TTC549 (cell line): Measurements from ENCODE around the gene CBFA2T3.
"Not testable (repeated sequence)": the region's sequence is repeated elsewhere in the genome, so short reads cannot be mapped to it uniquely, and the experiment has no call there.

Source experiments
- FAIRE-seq: peaks from 2 replicates; lab custom pipeline; 2012; peaks lifted over from hg19 to GRCh38; lab: Jason Lieb, UNC

CBFA2T3 gene

DNA sequence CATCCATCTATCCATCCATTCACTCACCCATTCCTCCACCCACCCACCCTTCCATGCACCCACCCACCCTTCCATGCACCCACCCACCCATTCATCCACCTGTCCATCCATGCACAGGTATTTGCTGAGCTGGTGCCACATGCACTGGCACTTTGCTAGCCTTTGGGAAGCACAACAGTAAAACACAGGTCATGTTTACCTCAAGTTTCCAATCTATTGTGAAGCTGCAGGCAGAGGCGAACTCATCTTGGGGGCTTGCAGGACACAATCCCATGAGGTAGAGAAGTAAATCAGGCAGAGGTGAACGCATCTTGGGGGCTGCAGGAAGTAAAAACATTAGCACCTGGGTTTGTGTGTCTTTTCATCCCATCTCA lies 35.6 kb upstream of the CBFA2T3 start:
- no peak for FAIRE-seq

GRCh38 chr16:89011909-89012621 lies 35.1 kb upstream of the CBFA2T3 start:
- FAIRE-seq = no peak

DNA sequence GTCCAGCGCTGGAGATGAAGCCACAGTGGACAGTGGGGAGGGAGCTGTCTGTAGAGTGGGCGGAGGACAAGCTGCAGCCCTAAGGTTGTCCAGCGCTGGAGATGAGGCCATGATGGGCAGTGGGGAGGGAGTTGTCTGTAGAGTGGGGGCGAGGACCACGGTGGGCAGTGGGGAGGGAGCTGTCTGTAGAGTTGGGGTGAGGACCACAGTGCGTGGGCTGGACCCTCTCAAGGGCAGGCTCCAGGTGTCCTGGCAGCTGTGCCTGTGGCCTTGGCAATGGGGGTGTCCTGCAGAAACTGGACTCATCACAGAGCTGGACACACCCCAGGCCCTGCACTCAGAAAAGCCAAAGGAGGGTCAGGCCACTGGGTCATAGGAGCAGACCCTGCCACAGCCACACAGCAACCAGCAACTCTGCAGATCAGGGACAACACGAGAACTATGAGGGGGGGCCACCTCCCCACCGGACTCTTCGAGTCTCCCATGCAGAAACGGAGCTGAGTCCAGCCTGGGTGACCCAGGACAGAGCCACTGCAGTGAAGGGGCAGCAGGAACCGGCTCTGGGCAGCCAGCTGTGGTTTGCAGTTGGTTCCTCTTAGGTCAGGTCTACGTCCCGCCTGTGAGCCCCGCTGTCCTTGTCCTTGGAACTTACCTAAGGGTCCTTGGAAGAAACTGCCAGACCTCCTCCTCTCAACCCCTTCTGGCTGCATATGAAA lies 33.4 kb upstream of the CBFA2T3 start:
- FAIRE-seq = no peak

DNA sequence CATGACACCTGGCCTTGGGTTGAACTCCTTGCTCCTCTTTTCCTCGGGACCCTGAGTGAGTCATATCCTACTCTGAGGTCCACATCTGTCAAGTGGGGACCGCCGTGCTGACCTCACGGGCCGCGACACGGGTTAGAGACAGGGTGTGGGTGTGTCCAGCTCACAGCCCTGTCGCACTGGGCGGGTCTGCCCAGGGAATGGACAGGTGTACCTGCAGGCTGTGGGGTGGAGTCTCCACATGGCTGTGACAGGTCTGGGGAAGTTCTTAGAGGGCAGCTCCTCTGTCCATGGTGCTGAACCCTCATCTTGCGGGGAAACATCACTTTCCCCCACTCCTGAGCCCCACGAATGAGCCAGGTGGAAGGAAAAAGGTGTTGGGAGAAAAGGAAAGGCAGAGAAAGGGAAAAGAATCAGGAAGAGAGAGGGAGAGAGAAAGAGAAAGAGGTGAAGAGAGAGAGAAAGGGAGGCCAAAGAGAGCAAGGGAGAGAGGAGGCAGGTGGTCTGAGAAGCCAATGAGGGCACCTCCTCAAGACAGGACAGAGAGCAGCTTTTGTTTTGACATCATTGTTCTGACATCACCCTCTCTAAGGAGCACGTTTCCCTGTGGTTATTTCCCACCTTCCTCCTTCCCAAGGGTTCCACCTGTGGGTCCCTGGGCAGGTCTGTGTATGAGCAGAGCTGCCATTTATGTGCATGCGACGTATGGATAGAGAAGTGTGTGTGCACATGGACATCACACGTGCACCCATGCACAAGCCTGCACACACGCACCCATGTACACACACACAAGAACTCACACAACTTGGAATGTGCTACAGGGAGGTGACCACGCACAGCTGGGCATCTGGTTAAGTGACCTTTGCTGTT lies 32.6 kb upstream of the CBFA2T3 start:
- no peak for FAIRE-seq

GRCh38 chr16:89008796-89009195 lies 31.8 kb upstream of the CBFA2T3 start:
- not testable (repeated sequence) for FAIRE-seq

- no peak for FAIRE-seq
Observed at GRCh38 chr16:89007371-89008249, 30.6 kb upstream of the CBFA2T3 start.

DNA sequence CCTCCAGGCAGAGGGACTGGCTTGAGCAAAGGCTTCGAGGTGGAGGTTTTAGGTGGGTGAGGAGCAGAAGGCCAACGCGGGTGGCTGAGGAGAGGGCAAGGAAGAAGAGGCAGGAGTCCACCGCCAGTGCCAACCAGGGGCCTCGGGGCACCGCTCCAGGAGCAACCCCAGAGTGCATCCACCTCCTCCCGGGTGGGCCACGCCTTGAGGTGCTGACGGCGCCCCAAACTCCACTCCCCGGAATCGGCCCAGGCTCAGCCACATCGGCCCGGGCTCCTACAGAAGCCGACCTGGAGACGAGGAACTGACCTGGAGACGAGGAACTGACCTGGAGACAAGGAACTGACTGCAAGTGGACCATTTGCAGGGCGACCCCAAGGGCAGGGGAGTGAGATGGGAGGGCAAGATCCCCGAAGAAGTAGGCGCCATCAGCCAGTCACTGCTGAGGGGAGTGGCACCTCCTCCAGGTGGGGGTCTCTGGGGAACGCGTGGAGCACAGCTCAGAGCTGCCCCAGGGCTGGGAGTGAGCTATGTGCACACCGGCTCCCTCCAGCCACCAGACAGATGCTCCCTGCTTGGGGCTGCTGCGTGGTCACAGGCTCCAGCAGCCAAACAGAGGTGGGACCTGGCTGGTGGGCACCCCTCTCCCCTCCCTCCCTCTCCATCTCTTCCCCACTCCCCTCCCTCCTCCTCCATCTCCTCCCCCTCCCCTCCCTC lies 29.2 kb upstream of the CBFA2T3 start:
- FAIRE-seq = no peak

DNA sequence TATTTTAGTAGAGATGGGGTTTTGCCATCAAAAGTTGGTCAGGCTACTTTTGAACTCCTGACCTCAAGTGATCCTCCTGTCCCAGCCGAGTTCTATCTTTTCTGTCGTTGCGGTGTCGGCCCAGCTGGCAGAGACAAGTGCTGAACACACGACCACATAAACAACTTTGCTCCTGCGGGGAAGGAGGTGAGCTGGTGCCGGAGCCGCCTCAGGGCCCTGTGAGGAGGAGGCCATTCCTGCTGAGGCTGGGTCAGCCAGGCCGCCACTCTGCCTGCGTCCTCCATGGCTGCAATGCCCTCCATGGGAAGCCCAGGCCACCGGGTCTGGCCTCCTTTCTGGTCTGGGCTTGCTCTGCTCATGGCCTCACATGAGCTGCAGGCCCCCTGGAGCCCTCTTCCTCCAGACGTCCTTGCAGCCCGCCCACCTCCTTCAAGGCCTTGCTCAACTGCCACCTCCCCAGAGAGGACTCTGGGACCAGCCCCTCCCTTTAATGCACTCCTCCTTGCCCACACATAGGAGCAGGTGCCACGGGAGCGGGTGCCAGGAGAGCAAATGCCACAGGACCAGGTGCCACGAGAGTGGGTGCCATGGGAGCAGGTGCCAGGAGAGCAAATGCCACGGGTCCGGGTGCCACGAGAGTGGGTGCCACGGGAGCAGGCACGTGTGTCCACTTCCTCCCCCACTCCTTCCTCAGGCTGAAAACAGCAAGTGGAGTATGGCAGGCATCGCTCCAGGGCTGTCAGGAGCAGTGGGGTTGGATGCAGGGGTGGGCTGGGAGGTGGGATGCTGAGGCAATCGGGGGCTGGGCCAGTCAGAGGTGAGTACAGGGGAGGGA lies 28.4 kb upstream of the CBFA2T3 start:
- no peak for FAIRE-seq

- FAIRE-seq = no peak
Observed at GRCh38 chr16:89004209-89004831, 27.3 kb upstream of the CBFA2T3 start.

- FAIRE-seq = no peak
Observed at GRCh38 chr16:89003831-89004208, 26.8 kb upstream of the CBFA2T3 start.

DNA sequence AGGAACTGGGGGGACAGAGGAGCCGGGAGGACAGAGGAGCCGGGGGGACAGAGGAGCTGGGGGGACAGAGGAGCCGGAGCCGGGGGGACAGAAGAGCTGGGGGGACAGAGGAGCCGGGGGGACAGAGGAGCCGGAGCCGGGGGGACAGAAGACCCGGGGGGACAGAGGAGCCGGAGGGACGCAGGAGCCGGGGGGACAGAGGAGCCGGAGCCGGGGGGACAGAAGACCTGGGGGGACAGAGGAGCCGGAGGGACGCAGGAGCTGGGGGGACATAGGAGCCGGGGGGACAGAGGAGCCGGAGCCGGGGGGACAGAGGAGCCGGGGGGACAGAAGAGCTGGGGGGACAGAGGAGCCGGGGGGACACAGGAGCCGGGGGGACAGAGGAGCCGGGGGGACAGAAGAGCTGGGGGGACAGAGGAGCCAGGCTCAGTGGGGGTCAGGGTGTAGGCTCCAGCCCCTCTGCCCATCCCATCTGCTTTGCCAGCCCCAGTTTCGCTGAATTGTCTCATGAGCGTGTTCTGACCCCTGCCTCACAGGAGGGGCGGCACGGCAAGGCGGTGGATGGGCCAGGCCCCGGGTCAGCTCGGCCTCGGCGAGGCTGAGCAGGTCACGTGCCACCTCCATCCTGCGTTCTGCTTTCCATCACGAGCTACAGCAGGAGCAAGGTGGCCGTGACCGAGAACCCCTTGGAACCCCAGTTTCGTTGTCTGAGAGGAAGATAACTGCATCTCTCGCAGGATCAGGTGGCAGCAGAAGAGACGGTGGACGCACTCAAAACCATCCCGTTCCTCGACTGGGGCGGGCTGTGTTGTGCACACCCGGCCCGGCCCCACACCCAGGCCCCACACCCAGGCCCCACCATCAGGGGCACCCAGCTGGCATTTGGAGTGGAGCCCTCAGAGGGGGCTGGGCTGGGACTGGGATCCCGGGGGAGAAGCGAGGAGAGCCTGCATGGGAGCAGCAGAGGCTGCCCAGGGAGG lies 26.1 kb upstream of the CBFA2T3 start:
- no peak for FAIRE-seq

GRCh38 chr16:89002081-89002480 lies 25.1 kb upstream of the CBFA2T3 start:
- FAIRE-seq = not testable (repeated sequence)

- no peak for FAIRE-seq
Observed at GRCh38 chr16:89001117-89002027, 24.4 kb upstream of the CBFA2T3 start.

DNA sequence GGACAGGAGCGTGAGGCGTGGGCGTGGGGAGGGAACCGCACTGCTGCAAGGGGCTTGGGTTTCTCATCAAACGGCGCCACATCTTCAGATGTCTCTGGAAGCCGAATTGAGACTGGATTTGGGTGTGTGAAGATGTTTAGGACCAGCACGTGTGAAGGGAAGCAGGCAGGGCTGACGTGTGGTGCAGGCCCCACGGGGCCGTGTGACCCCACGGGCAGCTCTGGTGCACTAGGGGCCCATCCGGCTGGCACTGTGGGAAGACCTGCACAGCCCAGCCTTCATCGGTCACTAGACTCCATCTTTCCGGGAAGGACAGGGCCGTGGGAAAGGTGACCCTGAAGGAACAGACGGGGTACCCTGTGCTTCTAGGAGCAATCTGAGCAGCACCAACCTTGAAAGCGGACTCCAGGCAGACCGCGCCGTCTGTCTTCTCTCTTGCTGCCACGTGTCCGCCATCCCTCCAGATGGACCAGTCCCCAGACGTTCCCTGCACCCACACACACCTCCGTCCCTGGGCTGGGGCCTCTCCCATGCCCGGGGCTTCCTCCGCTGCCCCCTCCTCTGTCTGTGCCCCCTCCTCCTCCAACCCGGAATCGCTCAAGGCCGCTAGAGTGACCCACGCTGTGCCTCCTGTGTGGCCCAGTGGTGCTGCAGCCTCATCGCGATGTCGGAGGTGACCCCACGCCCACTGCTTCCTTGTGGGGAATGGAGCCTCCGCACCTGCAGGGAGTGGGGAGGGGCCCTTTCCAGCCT lies 23.4 kb upstream of the CBFA2T3 start:
- no peak for FAIRE-seq

DNA sequence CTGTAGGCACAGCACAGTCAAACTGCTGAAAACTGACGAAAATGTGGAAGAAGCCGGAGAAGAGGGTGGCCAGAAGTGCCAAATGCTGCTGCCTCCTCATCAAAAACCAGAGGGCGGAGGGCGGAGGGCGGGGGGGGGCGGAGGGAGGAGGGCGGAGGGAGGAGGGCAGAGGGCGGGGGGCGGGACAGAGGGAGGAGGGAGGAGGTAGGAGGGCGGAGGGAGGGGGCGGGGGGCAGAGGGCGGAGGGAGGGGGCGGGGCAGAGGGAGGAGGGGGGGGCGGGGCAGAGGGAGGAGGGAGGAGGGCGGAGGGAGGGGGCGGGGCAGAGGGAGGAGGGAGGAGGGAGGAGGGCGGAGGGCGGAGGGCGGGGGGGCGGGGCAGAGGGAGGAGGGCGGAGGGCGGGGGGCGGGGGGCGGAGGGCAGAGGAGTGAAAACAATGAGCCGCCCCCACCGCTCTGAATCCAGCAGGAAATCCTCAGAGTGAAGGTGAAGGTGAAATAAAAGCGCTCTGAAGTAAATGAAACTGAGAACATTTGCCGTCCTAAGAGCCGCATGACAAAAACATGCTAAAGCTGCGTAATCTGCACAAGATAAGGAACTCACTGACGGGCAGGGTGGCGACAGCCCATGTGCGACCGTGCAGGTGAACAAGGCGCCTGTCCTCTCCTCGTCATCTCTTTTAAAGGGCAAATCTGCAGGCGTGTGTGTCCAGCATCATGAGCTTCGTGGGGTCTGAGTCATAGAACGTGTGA lies 22.6 kb upstream of the CBFA2T3 start:
- FAIRE-seq = no peak
